Measurements from ENCODE around the gene METTL14.

DNA sequence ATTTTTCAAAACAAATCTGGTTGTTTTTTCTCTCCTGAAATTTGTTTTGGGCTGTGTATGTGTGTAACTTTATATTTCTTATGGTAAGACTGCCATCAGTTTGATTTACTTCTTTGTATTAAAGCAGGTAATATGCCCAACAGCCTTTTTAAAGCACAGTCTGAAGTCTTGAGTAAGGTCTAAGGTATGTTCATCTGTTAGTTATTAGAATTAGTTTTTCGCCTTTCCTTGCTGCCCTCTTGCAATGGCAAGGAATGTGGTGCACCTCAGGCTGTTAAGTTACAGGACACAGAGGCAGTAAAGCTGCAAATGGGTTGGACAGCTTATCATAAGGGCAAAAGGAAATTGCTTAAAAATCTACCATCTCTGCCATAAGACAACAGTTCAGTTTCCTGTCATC lies 71.8 kb downstream of the METTL14 start:
- TF ChIP-seq POLR2A (IDR thresholded peaks at IDR 0.05) (no peak), POLR2AphosphoS5 (IDR thresholded peaks at IDR 0.05; ENCODE audit: insufficient read depth in 1 of 2, low read depth in 1 of 2) (no peak)
- TF ChIP-seq, protein P1, sequence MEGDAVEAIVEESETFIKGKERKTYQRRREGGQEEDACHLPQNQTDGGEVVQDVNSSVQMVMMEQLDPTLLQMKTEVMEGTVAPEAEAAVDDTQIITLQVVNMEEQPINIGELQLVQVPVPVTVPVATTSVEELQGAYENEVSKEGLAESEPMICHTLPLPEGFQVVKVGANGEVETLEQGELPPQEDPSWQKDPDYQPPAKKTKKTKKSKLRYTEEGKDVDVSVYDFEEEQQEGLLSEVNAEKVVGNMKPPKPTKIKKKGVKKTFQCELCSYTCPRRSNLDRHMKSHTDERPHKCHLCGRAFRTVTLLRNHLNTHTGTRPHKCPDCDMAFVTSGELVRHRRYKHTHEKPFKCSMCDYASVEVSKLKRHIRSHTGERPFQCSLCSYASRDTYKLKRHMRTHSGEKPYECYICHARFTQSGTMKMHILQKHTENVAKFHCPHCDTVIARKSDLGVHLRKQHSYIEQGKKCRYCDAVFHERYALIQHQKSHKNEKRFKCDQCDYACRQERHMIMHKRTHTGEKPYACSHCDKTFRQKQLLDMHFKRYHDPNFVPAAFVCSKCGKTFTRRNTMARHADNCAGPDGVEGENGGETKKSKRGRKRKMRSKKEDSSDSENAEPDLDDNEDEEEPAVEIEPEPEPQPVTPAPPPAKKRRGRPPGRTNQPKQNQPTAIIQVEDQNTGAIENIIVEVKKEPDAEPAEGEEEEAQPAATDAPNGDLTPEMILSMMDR (IDR thresholded peaks at IDR 0.05), result no peak

All from vagina (tissue), 2 donors.